H1 (cell line): ENCODE data around the gene NMUR1. TPM values are rescaled to one million over a fixed set of nuclear protein-coding genes. Genes with fewer than 3 reads are reported as not detected.

Experiments
- ASH2L ChIP-seq: fragments of 200-600, 300-600 bp; sonication (generic); IDR thresholded peaks from one replicate; pipeline ENCODE4 v1.7.1; 2017; ENCODE audit warnings: low read length
- BACH1 ChIP-seq: IDR thresholded peaks from 2 replicates; pipeline ENCODE4 v1.6.1; 2012; ENCODE audit warnings: low read length, improper control_type of control experiment
- CTBP2 ChIP-seq: IDR thresholded peaks from 2 replicates; pipeline ENCODE4 v1.7.0; 2011; ENCODE audit warnings: borderline replicate concordance, mild to moderate bottlenecking, moderate library complexity, mixed read lengths, low read length; ENCODE audit not compliant: insufficient read depth, insufficient read length
- GTF2F1 ChIP-seq: IDR thresholded peaks from 2 replicates; pipeline ENCODE4 v1.6.1; 2012; ENCODE audit warnings: low read depth, low read length, improper control_type of control experiment, borderline replicate concordance
- HDAC2 ChIP-seq, 2 experiments: fragments of 300-600 bp in 1 of 2; sonication (generic) in 1 of 2; IDR thresholded peaks; 2 replicates each; pipeline ENCODE4 v1.6.1; 2011 to 2012; ENCODE audit warnings: low read depth in 2 of 2, low read length in 2 of 2, mild to moderate bottlenecking in 2 of 2, moderate library complexity in 2 of 2, borderline replicate concordance in 1 of 2, inconsistent platforms in 1 of 2
- KDM1A ChIP-seq: fragments of 200-600, 300-600 bp; sonication (generic); IDR thresholded peaks from 2 replicates; pipeline ENCODE4 v1.7.1; 2016; ENCODE audit warnings: mild to moderate bottlenecking, low read length, borderline replicate concordance
- RXRA ChIP-seq: IDR thresholded peaks from 2 replicates; pipeline ENCODE4 v1.6.1; 2011; ENCODE audit warnings: low read depth, mild to moderate bottlenecking, low read length, moderate library complexity; ENCODE audit not compliant: insufficient read depth
- YY1 ChIP-seq: IDR thresholded peaks from 2 replicates; pipeline ENCODE4 v1.6.1; 2011; ENCODE audit warnings: low read depth, mild to moderate bottlenecking, low read length
- polyA plus RNA-seq, 7 experiments: library from polyadenylated mRNA; depleted of rRNA in 3 of 7; stranded (reverse) in 5 of 7; unstranded in 2 of 7; fragments of >200 nt in 5 of 7; fragments of 200-250 nt in 2 of 7; gene quantifications; 1 replicate in 5 of 7; 2 replicates in 1 of 7; 4 replicates in 1 of 7; pipeline versions ENCODE4 v1.2.1 to v1.2.3, GENCODE V29; 2011 to 2013; ENCODE audit warnings: missing spikeins in 2 of 7, mixed read lengths in 2 of 7
- total RNA-seq: library from RNA; stranded (reverse); fragmentation: NEBNext Ultra II Directional; extraction: Animal tissue kit (Norgen Biotek cat#: 25700); gene quantifications from 2 replicates; pipeline ENCODE4 v1.2.1, GENCODE V29; 2021
- TF ChIP-seq, protein P1 (sequence below): IDR thresholded peaks from 2 replicates; pipeline ENCODE4 v1.6.1; 2012; ENCODE audit warnings: inconsistent platforms
- TF ChIP-seq, protein P2 (sequence below): IDR thresholded peaks from 2 replicates; pipeline ENCODE4 v1.6.1; 2012; ENCODE audit warnings: inconsistent platforms

The NMUR1 gene
- total and polyA plus RNA-seq, 2 of the 8 experiments (the other 6 are each of a cell fraction or from before 2014, with no cell fraction given) = 0.56 to 1.5 TPM

DNA sequence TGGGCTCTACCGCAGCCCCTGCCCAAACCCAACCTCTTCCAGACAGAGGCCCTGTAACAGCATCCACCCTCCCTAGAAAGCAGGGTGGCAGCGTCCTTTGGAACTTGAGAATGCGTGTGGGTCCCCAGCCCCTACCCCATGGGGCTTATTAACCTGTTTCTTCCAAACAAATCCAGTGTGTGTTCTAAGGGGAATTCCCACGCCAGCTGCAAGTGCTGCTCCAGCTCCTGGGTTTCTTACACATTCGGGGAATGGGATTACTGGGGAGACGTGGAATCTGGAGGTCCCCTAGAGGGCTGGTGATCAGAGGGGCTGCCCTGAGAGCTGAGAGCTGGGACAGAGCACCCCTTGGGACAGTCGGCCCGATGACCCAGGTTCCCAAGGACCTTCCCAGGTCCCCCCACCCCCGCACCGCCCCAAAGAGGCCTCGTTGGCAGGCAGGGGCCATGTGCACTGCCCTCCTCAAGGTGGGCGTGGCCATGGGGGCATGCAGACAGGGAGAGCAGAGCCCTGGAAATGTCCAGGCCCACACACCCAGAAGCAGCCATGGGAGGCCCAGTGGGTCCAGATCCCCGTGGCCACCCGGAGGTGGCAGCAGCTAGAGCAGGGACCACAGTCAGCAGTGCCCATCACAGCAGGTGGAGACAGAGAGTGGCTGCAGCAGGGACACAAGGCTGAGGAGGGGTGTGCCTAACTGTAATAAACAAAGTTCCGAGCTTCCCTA is 43.6 kb upstream of the NMUR1 start (continued):
- TF ChIP-seq, protein P1, sequence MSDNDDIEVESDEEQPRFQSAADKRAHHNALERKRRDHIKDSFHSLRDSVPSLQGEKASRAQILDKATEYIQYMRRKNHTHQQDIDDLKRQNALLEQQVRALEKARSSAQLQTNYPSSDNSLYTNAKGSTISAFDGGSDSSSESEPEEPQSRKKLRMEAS = peak; percentile 70
- TF ChIP-seq HDAC2 (IDR thresholded peaks at IDR 0.05; ENCODE audit: borderline replicate concordance in 1 of 2, low read depth in 2 of 2, low read length in 2 of 2) (no peak; a peak in 2 of 4 replicates), YY1 (no peak), ASH2L (peak; percentile 67), RXRA (no peak), GTF2F1 (no peak), BACH1 (no peak), KDM1A (no peak), CTBP2 (no peak)
- TF ChIP-seq, protein P2, sequence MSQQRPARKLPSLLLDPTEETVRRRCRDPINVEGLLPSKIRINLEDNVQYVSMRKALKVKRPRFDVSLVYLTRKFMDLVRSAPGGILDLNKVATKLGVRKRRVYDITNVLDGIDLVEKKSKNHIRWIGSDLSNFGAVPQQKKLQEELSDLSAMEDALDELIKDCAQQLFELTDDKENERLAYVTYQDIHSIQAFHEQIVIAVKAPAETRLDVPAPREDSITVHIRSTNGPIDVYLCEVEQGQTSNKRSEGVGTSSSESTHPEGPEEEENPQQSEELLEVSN = peak; percentile 63; the same call in 1 of the 2 replicates
